SK-N-SH treated with all-trans-retinoic acid at 6 μM for 48 hours (cell line): Measurements from ENCODE around the gene FRMD4A.
"Not testable (repeated sequence)": the region's sequence is repeated elsewhere in the genome, so short reads cannot be mapped to it uniquely, and the experiment has no call there.

Source experiments
- ATAC-seq: fragments of 200-7000 bp; cut with Tn5 transposase; 3 replicates; pipeline ENCODE4 v1.9.1; 2020; ENCODE audit warnings: mild to moderate bottlenecking, moderate library complexity
- ARNTL ChIP-seq: fragments of 450-650 bp; formaldehyde crosslinking; IDR thresholded peaks from 2 replicates; pipeline ENCODE4 v1.5.0; 2020; ENCODE audit warnings: low read depth, mild to moderate bottlenecking, moderate library complexity, borderline replicate concordance
- BACH2 ChIP-seq: fragments of 250-450 bp; sonication (Bioruptor Pico); IDR thresholded peaks from 2 replicates; pipeline ENCODE4 v1.9.0; 2021; ENCODE audit warnings: mild to moderate bottlenecking, borderline replicate concordance
- CREB5 ChIP-seq: fragments of 250-450 bp; sonication (Bioruptor Pico); IDR thresholded peaks from 2 replicates; pipeline ENCODE4 v1.5.1; 2020; ENCODE audit warnings: low read depth, mild to moderate bottlenecking, moderate library complexity
- CSDC2 ChIP-seq: fragments of 250-450 bp; sonication (Bioruptor Pico); IDR thresholded peaks from 2 replicates; pipeline ENCODE4 v1.5.0; 2020; ENCODE audit warnings: mild to moderate bottlenecking, moderate library complexity
- CSRNP3 ChIP-seq: fragments of 250-450 bp; sonication (Bioruptor Pico); IDR thresholded peaks from 2 replicates; pipeline ENCODE4 v1.5.1; 2021; ENCODE audit warnings: mild to moderate bottlenecking, moderate library complexity
- ESRRG ChIP-seq: fragments of 250-450 bp; sonication (Bioruptor Pico); IDR thresholded peaks from 2 replicates; pipeline ENCODE4 v1.6.1; 2021; ENCODE audit warnings: mild to moderate bottlenecking
- GLIS3 ChIP-seq: fragments of 250-450 bp; sonication (Bioruptor Pico); IDR thresholded peaks from 2 replicates; pipeline ENCODE4 v1.5.0; 2020; ENCODE audit warnings: mild to moderate bottlenecking, moderate library complexity
- ISL1 ChIP-seq: fragments of 250-450 bp; sonication (Bioruptor Pico); IDR thresholded peaks from 2 replicates; pipeline ENCODE4 v2.1.2; 2022; ENCODE audit warnings: mild to moderate bottlenecking, moderate library complexity
- OSR1 ChIP-seq: fragments of 250-450 bp; sonication (Bioruptor Pico); IDR thresholded peaks from 2 replicates; pipeline ENCODE4 v1.8.0; 2022; ENCODE audit warnings: moderate library complexity, mild to moderate bottlenecking, inconsistent platforms
- PATZ1 ChIP-seq: fragments of 250-450 bp; sonication (Bioruptor Pico); IDR thresholded peaks from 2 replicates; pipeline ENCODE4 v1.8.0; 2020; ENCODE audit warnings: mild to moderate bottlenecking, moderate library complexity, borderline replicate concordance
- POU6F1 ChIP-seq: fragments of 250-450 bp; sonication (Bioruptor Pico); IDR thresholded peaks from 2 replicates; pipeline ENCODE4 v1.8.0; 2021; ENCODE audit warnings: low read depth, mild to moderate bottlenecking, moderate library complexity, borderline replicate concordance
- PPARA ChIP-seq: fragments of 250-450 bp; sonication (Bioruptor Pico); IDR thresholded peaks from 2 replicates; pipeline ENCODE4 v1.5.0; 2020; ENCODE audit warnings: mild to moderate bottlenecking, borderline replicate concordance
- RARB ChIP-seq: fragments of 250-450 bp; sonication (Bioruptor Pico); IDR thresholded peaks from 2 replicates; pipeline ENCODE4 v1.8.0; 2021; ENCODE audit warnings: mild to moderate bottlenecking, moderate library complexity
- SNAI2 ChIP-seq: fragments of 250-450 bp; sonication (Bioruptor Pico); IDR thresholded peaks from 2 replicates; pipeline ENCODE4 v1.5.0; 2020; ENCODE audit warnings: mild to moderate bottlenecking, moderate library complexity
- TCF4 ChIP-seq: fragments of 250-450 bp; sonication (Bioruptor Pico); IDR thresholded peaks from 2 replicates; pipeline ENCODE4 v1.8.0; 2021; ENCODE audit warnings: mild to moderate bottlenecking, moderate library complexity, borderline replicate concordance
- TOX ChIP-seq: fragments of 250-450 bp; sonication (Bioruptor Pico); IDR thresholded peaks from 2 replicates; pipeline ENCODE4 v1.8.0; 2021; ENCODE audit warnings: mild to moderate bottlenecking, moderate library complexity, borderline replicate concordance
- TSHZ2 ChIP-seq: fragments of 250-450 bp; sonication (Bioruptor Pico); IDR thresholded peaks from 2 replicates; pipeline ENCODE4 v1.5.0; 2020; ENCODE audit warnings: mild to moderate bottlenecking, moderate library complexity
- ZC3H10 ChIP-seq: fragments of 250-450 bp; sonication (Bioruptor Pico); IDR thresholded peaks from 2 replicates; pipeline ENCODE4 v1.5.1; 2021; ENCODE audit warnings: mild to moderate bottlenecking, moderate library complexity
- ZFP3 ChIP-seq: fragments of 250-450 bp; sonication (Bioruptor Pico); IDR thresholded peaks from 2 replicates; pipeline ENCODE4 v1.5.0; 2020; ENCODE audit warnings: mild to moderate bottlenecking, moderate library complexity
- ZFP30 ChIP-seq: fragments of 450-650 bp; formaldehyde crosslinking; IDR thresholded peaks from 2 replicates; pipeline ENCODE4 v1.5.0; 2022; ENCODE audit warnings: mild to moderate bottlenecking, moderate library complexity
- ZNF565 ChIP-seq: fragments of 450-650 bp; formaldehyde crosslinking; conservative IDR thresholded peaks from 2 replicates; pipeline ENCODE4 v1.5.0; 2020; ENCODE audit warnings: low read depth, mild to moderate bottlenecking, moderate library complexity
- ZNF70 ChIP-seq: fragments of 450-650 bp; formaldehyde crosslinking; IDR thresholded peaks from 2 replicates; pipeline ENCODE4 v1.5.0; 2020; ENCODE audit warnings: mild to moderate bottlenecking, moderate library complexity
- ZNF8 ChIP-seq: fragments of 450-650 bp; formaldehyde crosslinking; IDR thresholded peaks from 2 replicates; pipeline ENCODE4 v1.5.0; 2020; ENCODE audit warnings: mild to moderate bottlenecking, moderate library complexity

The FRMD4A gene

GRCh38 chr10:13716081-13717071, 614.3 kb downstream of the FRMD4A start:
- TF ChIP-seq ZC3H10 (CRISPR knock-in tag) (peak; percentile 93), TSHZ2 (CRISPR knock-in tag) (peak; percentile 35; the same call in 1 of the 2 replicates), OSR1 (peak; percentile 91), POU6F1 (no peak), SNAI2 (CRISPR knock-in tag) (peak; percentile 92; the same call in 1 of the 2 replicates), ESRRG (CRISPR knock-in tag) (no peak), TOX (CRISPR knock-in tag) (peak; percentile 97), TCF4 (peak; percentile 58; the same call in 1 of the 2 replicates), ARNTL (no peak), BACH2 (0 out of 2 replicates have a peak, but pooled peaks have one; percentile 27), PPARA (CRISPR knock-in tag) (no peak), RARB (CRISPR knock-in tag) (no peak; the same call in none of the 2 replicates), ZFP30 (no peak), ZNF565 (CRISPR knock-in tag) (peak; percentile 70), CSRNP3 (CRISPR knock-in tag) (peak; percentile 47; the same call in 1 of the 2 replicates), ZFP3 (peak; percentile 89; the same call in 1 of the 2 replicates), CSDC2 (CRISPR knock-in tag) (no peak), CREB5 (CRISPR knock-in tag) (peak; percentile 83), ZNF8 (CRISPR knock-in tag) (peak; percentile 59), PATZ1 (CRISPR knock-in tag) (peak; percentile 35; the same call in 1 of the 2 replicates), ISL1 (CRISPR knock-in tag) (peak; percentile 86), ZNF70 (CRISPR knock-in tag) (peak; percentile 41; the same call in 1 of the 2 replicates), GLIS3 (peak; percentile 72; the same call in 1 of the 2 replicates)
- ATAC-seq: peak; percentile 58

- peak; percentile 72; the same call in 1 of the 2 replicates for TF ChIP-seq OSR1
- ATAC-seq: not testable (repeated sequence)
These were observed 615.1 kb downstream of the FRMD4A start for GRCh38 chr10:13715596-13715995.
